HepG2 (cell line): ENCODE measurements around the gene CPM. TPM values are rescaled to one million over a fixed set of nuclear protein-coding genes. Genes with fewer than 3 reads are reported as not detected.

Experiments used
- ATAC-seq: fragments of 200-7000 bp; cut with Tn5 transposase; 3 replicates; pipeline ENCODE4 v1.9.1; 2020; ENCODE audit warnings: mild to moderate bottlenecking, moderate library complexity
- BruUV-seq: library from RNA; stranded (reverse); fragments of 400-500 nt; replicated peaks from 2 replicates; lab custom pipeline; 2021; lab: Mats Ljungman, UMichigan
- CTCF ChIA-PET: fragments of 300-600 bp; formaldehyde crosslinking; extraction: SDS; loops from one replicate; lab custom pipeline; 2021; ENCODE audit warnings: low total read pairs, inconsistent platforms, low intra/inter-chr PET ratio; lab: Yijun Ruan, JAX
- POLR2A ChIA-PET: fragments of 350-600 bp; sonication (Branson Sonifier 250); formaldehyde crosslinking; loops from one replicate; lab custom pipeline; 2020; ENCODE audit warnings: antibody characterized with exemption, inconsistent platforms; lab: Yijun Ruan, JAX
- DNase-seq: peaks from one replicate; pipeline ENCODE4 v3.0.0-alpha.2; 2015; ENCODE audit warnings: low spot score
- FAIRE-seq: peaks from 3 replicates; lab custom pipeline; 2011; peaks lifted over from hg19 to GRCh38; lab: Jason Lieb, UNC
- H2AFZ ChIP-seq: one replicate; pipeline ENCODE4 v1.6.1; 2011; ENCODE audit warnings: low read length, inconsistent platforms
- H3K27ac ChIP-seq: fragments of 300-600 bp; 3 replicates; pipeline ENCODE4 v1.8.0; 2011; ENCODE audit warnings: mixed run types, mild to moderate bottlenecking, mixed read lengths, low read length, inconsistent platforms; ENCODE audit not compliant: insufficient read depth; ENCODE audit errors: extremely low read length
- H3K27me3 ChIP-seq, 2 experiments: fragments of 200-600 bp in 1 of 2; 2 replicates in 1 of 2; 3 replicates in 1 of 2; pipeline versions ENCODE4 v1.6.0 to v1.8.0; 2011; ENCODE audit warnings: low read length in 2 of 2, mild to moderate bottlenecking in 2 of 2, moderate library complexity in 2 of 2, inconsistent platforms in 1 of 2; ENCODE audit not compliant: insufficient read depth in 2 of 2, control insufficient read depth in 1 of 2
- H3K36me3 ChIP-seq, 2 experiments: fragments of 200-600 bp in 1 of 2; replicated peaks in 1 of 2; 2 replicates in 1 of 2; 3 replicates in 1 of 2; pipeline versions ENCODE4 v1.5.1 to v1.8.0; 2011; ENCODE audit warnings: low read length in 2 of 2, inconsistent platforms in 1 of 2; ENCODE audit not compliant: insufficient read depth in 2 of 2, control insufficient read depth in 1 of 2
- H3K4me1 ChIP-seq: 2 replicates; pipeline ENCODE4 v1.5.1; 2012; ENCODE audit warnings: low read length, inconsistent platforms; ENCODE audit not compliant: insufficient read depth
- H3K4me2 ChIP-seq: 2 replicates; pipeline ENCODE4 v1.6.0; 2011; ENCODE audit warnings: low read depth, low read length, inconsistent platforms
- H3K4me3 ChIP-seq, 3 experiments: fragments of 200-600 bp in 1 of 3; sonication (generic), shearing (Covaris generic) in 1 of 3; replicated peaks in 1 of 3; 2 replicates each; pipeline ENCODE4 v1.5.1; 2011 to 2016; ENCODE audit warnings: low read length in 3 of 3, inconsistent platforms in 2 of 3, low read depth in 2 of 3, mild to moderate bottlenecking in 2 of 3, control low read depth in 1 of 3, mixed read lengths in 1 of 3; ENCODE audit not compliant: insufficient read depth in 1 of 3
- H3K79me2 ChIP-seq: one replicate; pipeline ENCODE4 v1.6.1; 2011; ENCODE audit warnings: low read length, inconsistent platforms; ENCODE audit not compliant: insufficient read depth
- H3K9ac ChIP-seq: 2 replicates; pipeline ENCODE4 v1.6.0; 2011; ENCODE audit warnings: mild to moderate bottlenecking, low read depth, low read length, inconsistent platforms; ENCODE audit not compliant: insufficient read depth
- H3K9me3 ChIP-seq: 2 replicates; pipeline ENCODE4 v1.5.1; 2012; ENCODE audit warnings: mild to moderate bottlenecking, low read length
- H4K20me1 ChIP-seq: 2 replicates; pipeline ENCODE4 v1.6.0; 2011; ENCODE audit warnings: inconsistent platforms, mild to moderate bottlenecking, low read length, moderate library complexity; ENCODE audit not compliant: insufficient read depth
- NFIC ChIP-seq: IDR thresholded peaks from 2 replicates; pipeline ENCODE4 v1.6.1; 2012; ENCODE audit warnings: mild to moderate bottlenecking, low read length, inconsistent platforms
- NR2F6 ChIP-seq, 2 experiments: IDR thresholded peaks; 2 replicates each; pipeline ENCODE4 v1.6.1; 2016; ENCODE audit warnings: antibody characterized with exemption in 1 of 2, mild to moderate bottlenecking in 1 of 2
- ZNF614 ChIP-seq: IDR thresholded peaks from 2 replicates; pipeline ENCODE4 v1.6.1; 2018; ENCODE audit warnings: missing biosample characterization, missing genetic modification reagents, inconsistent platforms, borderline replicate concordance
- ZNF703 ChIP-seq: sonication (generic); formaldehyde crosslinking; IDR thresholded peaks from 2 replicates; pipeline ENCODE4 v1.5.1; 2020; ENCODE audit warnings: missing genetic modification reagents, mild to moderate bottlenecking, moderate library complexity, borderline replicate concordance
- ZNF747 ChIP-seq: sonication (generic); formaldehyde crosslinking; IDR thresholded peaks from 2 replicates; pipeline ENCODE4 v1.8.1; 2023; ENCODE audit warnings: missing genetic modification reagents, mild to moderate bottlenecking, borderline replicate concordance
- ZNF766 ChIP-seq: sonication (generic); formaldehyde crosslinking; IDR thresholded peaks from 2 replicates; pipeline ENCODE4 v1.5.0; 2020; ENCODE audit warnings: missing genetic modification reagents, borderline replicate concordance
- WGBS: methylation state at CpG from one replicate; pipeline ENCODE4 v1.1.6; 2017; ENCODE audit warnings: low lambda C conversion rate; 5-methylcytosine and 5-hydroxymethylcytosine counted together
- in situ Hi-C: cut with HindIII; loops from 2 replicates; pipeline ENCODE4 v1.10.0; 2017; ENCODE audit warnings: low pct_unique_long_range_greater_than_20kb; ENCODE audit not compliant: extremely low pct_ligation_motif_present
- intact Hi-C: fragments of 100-400 bp; cut with micrococcal nuclease; formaldehyde crosslinking; loops from one replicate; pipeline ENCODE4 v1.10.0; 2022; ENCODE audit not compliant: unreplicated experiment
- polyA plus RNA-seq, 8 experiments: library from polyadenylated mRNA; depleted of rRNA in 3 of 8; stranded (reverse) in 7 of 8; unstranded in 1 of 8; fragments of >200 nt; fragmentation: Illumina TruSeq in 4 of 8; extraction: Trizol in 4 of 8; gene quantifications; 2 replicates each; pipeline versions ENCODE4 v1.2.1 to v1.2.3, GENCODE V29; 2011 to 2016; ENCODE audit warnings: low read depth in 4 of 8, missing spikeins in 1 of 8, mixed read lengths in 1 of 8; ENCODE audit not compliant: insufficient read depth in 1 of 8
- total RNA-seq, 5 experiments: library from RNA; depleted of rRNA; stranded (reverse); fragments of >200 nt; fragmentation: Illumina TruSeq; extraction: Trizol; gene quantifications; 2 replicates each; pipeline ENCODE4 v1.2.3, GENCODE V29; 2016; ENCODE audit warnings: low read depth in 1 of 5
- TF ChIP-seq, protein P1 (sequence below): sonication (generic); formaldehyde crosslinking; IDR thresholded peaks from 2 replicates; pipeline ENCODE4 v1.5.0; 2020; ENCODE audit warnings: missing genetic modification reagents
- TF ChIP-seq, protein P2 (sequence below): sonication (generic); formaldehyde crosslinking; IDR thresholded peaks from 2 replicates; pipeline ENCODE4 v1.5.1; 2020; ENCODE audit warnings: mild to moderate bottlenecking, missing genetic modification reagents, moderate library complexity
- TF ChIP-seq, protein P3 (sequence below): IDR thresholded peaks from 2 replicates; pipeline ENCODE4 v1.6.1; 2012; ENCODE audit warnings: low read depth, low read length, improper control_type of control experiment
- TF ChIP-seq, protein P4 (sequence below), 2 experiments: sonication (generic) in 1 of 2; formaldehyde crosslinking in 1 of 2; IDR thresholded peaks; 2 replicates each; pipeline versions ENCODE4 v1.4.0 to v1.6.1; 2016 to 2020; ENCODE audit warnings: borderline replicate concordance in 1 of 2, low read depth in 1 of 2, mild to moderate bottlenecking in 1 of 2, missing genetic modification reagents in 1 of 2

The CPM gene
- total and polyA plus RNA-seq, 2 of the 13 experiments (the other 11 are each of a cell fraction or from before 2014, with no cell fraction given) = not detected

DNA sequence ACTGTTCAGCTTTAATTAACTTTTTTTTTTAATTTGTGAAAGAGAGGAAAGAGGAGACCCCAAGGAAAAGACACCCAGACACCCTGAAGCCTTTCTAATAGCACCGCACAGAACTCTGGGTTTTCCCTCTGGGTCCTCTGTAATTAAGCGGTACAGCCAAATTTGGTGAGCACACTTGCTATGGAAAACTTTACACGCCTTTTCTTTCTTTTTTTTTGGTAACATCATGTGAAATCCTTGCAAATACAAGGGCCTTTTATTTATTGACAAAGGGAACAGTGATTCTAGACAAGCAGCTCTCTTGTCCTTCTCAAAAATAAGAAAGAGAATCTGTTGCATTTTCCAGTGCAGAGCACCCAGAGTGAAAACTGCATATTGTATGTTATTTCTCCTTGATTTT, 44.4 kb upstream of the CPM start (continued):
- TF ChIP-seq, protein P1, sequence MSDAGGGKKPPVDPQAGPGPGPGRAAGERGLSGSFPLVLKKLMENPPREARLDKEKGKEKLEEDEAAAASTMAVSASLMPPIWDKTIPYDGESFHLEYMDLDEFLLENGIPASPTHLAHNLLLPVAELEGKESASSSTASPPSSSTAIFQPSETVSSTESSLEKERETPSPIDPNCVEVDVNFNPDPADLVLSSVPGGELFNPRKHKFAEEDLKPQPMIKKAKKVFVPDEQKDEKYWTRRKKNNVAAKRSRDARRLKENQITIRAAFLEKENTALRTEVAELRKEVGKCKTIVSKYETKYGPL (CRISPR knock-in tag) = no peak
- TF ChIP-seq NFIC (no peak), ZNF747 (CRISPR knock-in tag) (no peak), ZNF766 (CRISPR knock-in tag) (no peak), ZNF614 (CRISPR knock-in tag) (no peak), ZNF703 (CRISPR knock-in tag) (no peak)
- TF ChIP-seq, protein P2, sequence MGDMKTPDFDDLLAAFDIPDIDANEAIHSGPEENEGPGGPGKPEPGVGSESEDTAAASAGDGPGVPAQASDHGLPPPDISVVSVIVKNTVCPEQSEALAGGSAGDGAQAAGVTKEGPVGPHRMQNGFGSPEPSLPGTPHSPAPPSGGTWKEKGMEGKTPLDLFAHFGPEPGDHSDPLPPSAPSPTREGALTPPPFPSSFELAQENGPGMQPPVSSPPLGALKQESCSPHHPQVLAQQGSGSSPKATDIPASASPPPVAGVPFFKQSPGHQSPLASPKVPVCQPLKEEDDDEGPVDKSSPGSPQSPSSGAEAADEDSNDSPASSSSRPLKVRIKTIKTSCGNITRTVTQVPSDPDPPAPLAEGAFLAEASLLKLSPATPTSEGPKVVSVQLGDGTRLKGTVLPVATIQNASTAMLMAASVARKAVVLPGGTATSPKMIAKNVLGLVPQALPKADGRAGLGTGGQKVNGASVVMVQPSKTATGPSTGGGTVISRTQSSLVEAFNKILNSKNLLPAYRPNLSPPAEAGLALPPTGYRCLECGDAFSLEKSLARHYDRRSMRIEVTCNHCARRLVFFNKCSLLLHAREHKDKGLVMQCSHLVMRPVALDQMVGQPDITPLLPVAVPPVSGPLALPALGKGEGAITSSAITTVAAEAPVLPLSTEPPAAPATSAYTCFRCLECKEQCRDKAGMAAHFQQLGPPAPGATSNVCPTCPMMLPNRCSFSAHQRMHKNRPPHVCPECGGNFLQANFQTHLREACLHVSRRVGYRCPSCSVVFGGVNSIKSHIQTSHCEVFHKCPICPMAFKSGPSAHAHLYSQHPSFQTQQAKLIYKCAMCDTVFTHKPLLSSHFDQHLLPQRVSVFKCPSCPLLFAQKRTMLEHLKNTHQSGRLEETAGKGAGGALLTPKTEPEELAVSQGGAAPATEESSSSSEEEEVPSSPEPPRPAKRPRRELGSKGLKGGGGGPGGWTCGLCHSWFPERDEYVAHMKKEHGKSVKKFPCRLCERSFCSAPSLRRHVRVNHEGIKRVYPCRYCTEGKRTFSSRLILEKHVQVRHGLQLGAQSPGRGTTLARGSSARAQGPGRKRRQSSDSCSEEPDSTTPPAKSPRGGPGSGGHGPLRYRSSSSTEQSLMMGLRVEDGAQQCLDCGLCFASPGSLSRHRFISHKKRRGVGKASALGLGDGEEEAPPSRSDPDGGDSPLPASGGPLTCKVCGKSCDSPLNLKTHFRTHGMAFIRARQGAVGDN (CRISPR knock-in tag) = no peak

DNA sequence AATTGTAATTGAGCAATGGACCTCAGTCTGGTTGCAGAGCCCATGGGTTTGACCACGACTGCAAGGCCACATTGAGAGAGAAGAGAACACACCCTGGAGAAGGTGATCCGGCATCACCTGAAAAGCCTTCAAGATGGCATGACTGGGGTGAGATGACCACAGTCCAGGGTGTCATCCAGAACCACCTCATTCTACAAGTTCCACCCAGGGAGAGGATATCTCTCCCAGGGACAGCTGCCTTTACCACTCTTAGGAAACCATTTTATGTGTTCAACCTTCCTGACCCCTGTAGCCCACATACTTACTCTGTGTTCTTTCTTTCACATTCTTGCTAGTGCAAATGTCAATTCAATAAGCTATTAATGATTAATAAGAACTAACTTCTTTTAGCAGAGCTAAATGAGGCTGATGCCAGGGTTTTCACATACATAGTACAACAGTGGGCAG, 43.4 kb upstream of the CPM start:
- peak; percentile 43 for DNase-seq
- Histone ChIP-seq H3K36me3 (no peaks in the 10 kb centered on the region), H3K4me1 (peaks cover 24% of the 10 kb centered on the region), H3K9ac (no peak overlapping the region), H3K4me2 (peak overlapping the region; percentile 43), H3K27ac (no peak overlapping the region), H2AFZ (no peak overlapping the region), H4K20me1 (no peaks in the 10 kb centered on the region), H3K4me3 (no peak overlapping the region), H3K27me3 (no peaks in the 10 kb centered on the region; a peak in 1 of 5 replicates), H3K9me3 (no peaks in the 10 kb centered on the region), H3K79me2 (no peaks in the 10 kb centered on the region)
- ATAC-seq = peak; percentile 81
- in situ Hi-C loops = no loop called here
- no peak for FAIRE-seq
- intact Hi-C loops = no loop called here
- no TSS peak for BruUV-seq
- WGBS = 10% methylated on average over 2 of the region's 2 CpGs
- ChIA-PET CTCF (no interaction called here), POLR2A (no interaction called here)
- TF ChIP-seq, protein P3, sequence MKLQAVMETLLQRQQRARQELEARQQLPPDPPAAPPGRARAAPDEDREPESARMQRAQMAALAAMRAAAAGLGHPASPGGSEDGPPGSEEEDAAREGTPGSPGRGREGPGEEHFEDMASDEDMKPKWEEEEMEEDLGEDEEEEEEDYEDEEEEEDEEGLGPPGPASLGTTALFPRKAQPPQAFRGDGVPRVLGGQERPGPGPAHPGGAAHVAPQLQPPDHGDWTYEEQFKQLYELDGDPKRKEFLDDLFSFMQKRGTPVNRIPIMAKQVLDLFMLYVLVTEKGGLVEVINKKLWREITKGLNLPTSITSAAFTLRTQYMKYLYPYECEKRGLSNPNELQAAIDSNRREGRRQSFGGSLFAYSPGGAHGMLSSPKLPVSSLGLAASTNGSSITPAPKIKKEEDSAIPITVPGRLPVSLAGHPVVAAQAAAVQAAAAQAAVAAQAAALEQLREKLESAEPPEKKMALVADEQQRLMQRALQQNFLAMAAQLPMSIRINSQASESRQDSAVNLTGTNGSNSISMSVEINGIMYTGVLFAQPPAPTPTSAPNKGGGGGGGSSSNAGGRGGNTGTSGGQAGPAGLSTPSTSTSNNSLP = 0 out of 2 replicates have a peak, but pooled peaks have one; percentile 34
- TF ChIP-seq NR2F6 (IDR thresholded peaks at IDR 0.05) (peak; percentile 24; the same call in 1 of the 2 replicates), NR2F6 (CRISPR knock-in tag; IDR thresholded peaks at IDR 0.05) (no peak)
- TF ChIP-seq, protein P4, sequence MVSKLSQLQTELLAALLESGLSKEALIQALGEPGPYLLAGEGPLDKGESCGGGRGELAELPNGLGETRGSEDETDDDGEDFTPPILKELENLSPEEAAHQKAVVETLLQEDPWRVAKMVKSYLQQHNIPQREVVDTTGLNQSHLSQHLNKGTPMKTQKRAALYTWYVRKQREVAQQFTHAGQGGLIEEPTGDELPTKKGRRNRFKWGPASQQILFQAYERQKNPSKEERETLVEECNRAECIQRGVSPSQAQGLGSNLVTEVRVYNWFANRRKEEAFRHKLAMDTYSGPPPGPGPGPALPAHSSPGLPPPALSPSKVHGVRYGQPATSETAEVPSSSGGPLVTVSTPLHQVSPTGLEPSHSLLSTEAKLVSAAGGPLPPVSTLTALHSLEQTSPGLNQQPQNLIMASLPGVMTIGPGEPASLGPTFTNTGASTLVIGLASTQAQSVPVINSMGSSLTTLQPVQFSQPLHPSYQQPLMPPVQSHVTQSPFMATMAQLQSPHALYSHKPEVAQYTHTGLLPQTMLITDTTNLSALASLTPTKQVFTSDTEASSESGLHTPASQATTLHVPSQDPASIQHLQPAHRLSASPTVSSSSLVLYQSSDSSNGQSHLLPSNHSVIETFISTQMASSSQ (IDR thresholded peaks at IDR 0.05; ENCODE audit: low read depth) = peak; percentile 47; the same call in 1 of the 2 replicates
- TF ChIP-seq, protein P4 (CRISPR knock-in tag; IDR thresholded peaks at IDR 0.05; ENCODE audit: borderline replicate concordance) = no peak
